H9 (cell line): Measurements from ENCODE around the gene GRM5. TPM values are rescaled to one million over a fixed set of nuclear protein-coding genes. Genes with fewer than 3 reads are reported as not detected.
"Not testable (repeated sequence)": the region's sequence is repeated elsewhere in the genome, so short reads cannot be mapped to it uniquely, and the experiment has no call there.

ENCODE experiments used
- DNase-seq: peaks from one replicate; pipeline ENCODE4 v3.0.0-alpha.2; 2017
- H2AFZ ChIP-seq: one replicate; pipeline ENCODE4 v1.6.1; 2013; ENCODE audit warnings: mild to moderate bottlenecking, low read length, control low read depth, moderate library complexity
- H2AK5ac ChIP-seq: 2 replicates; pipeline ENCODE4 v1.6.1; 2013; ENCODE audit warnings: low read length, control low read depth, mixed read lengths; ENCODE audit not compliant: insufficient read length
- H2BK120ac ChIP-seq: one replicate; pipeline ENCODE4 v1.6.1; 2013; ENCODE audit warnings: low read depth, mild to moderate bottlenecking, low read length, control low read depth, inconsistent platforms; ENCODE audit not compliant: poor library complexity, severe bottlenecking
- H2BK12ac ChIP-seq: 2 replicates; pipeline ENCODE4 v1.6.1; 2013; ENCODE audit warnings: low read length, control low read depth, mixed read lengths, low read depth; ENCODE audit not compliant: insufficient read length
- H2BK15ac ChIP-seq: 2 replicates; pipeline ENCODE4 v1.6.1; 2013; ENCODE audit warnings: low read depth, low read length, control low read depth
- H2BK20ac ChIP-seq: one replicate; pipeline ENCODE4 v1.6.1; 2013; ENCODE audit warnings: low read depth, mild to moderate bottlenecking, low read length, control low read depth, inconsistent platforms; ENCODE audit not compliant: poor library complexity, severe bottlenecking
- H2BK5ac ChIP-seq: 2 replicates; pipeline ENCODE4 v1.6.1; 2013; ENCODE audit warnings: low read length, control low read depth, mixed read lengths; ENCODE audit not compliant: insufficient read length
- H3K14ac ChIP-seq: 2 replicates; pipeline ENCODE4 v1.6.1; 2013; ENCODE audit warnings: low read length, control low read depth; ENCODE audit not compliant: insufficient read depth
- H3K18ac ChIP-seq: 2 replicates; pipeline ENCODE4 v1.6.1; 2013; ENCODE audit warnings: low read depth, mild to moderate bottlenecking, mixed read lengths, low read length, control low read depth; ENCODE audit not compliant: insufficient read length
- H3K23ac ChIP-seq: 2 replicates; pipeline ENCODE4 v1.6.1; 2013; ENCODE audit warnings: low read length, control low read depth, mixed read lengths, low read depth; ENCODE audit not compliant: insufficient read length
- H3K23me2 ChIP-seq: 2 replicates; pipeline ENCODE4 v1.6.1; 2013; ENCODE audit warnings: low read depth, mild to moderate bottlenecking, mixed read lengths, low read length, control low read depth; ENCODE audit not compliant: insufficient read length, poor library complexity, severe bottlenecking
- H3K27ac ChIP-seq: 2 replicates; pipeline ENCODE4 v1.5.1; 2013; ENCODE audit warnings: low read length, control low read depth, mixed read lengths, low read depth; ENCODE audit not compliant: insufficient read length
- H3K27me3 ChIP-seq: 2 replicates; pipeline ENCODE4 v1.6.1; 2013; ENCODE audit warnings: low read length, control low read depth, inconsistent platforms; ENCODE audit not compliant: insufficient read depth
- H3K4ac ChIP-seq: 2 replicates; pipeline ENCODE4 v1.6.1; 2013; ENCODE audit warnings: low read depth, mild to moderate bottlenecking, control low read depth, inconsistent platforms, low read length, moderate library complexity
- H3K4me1 ChIP-seq: 2 replicates; pipeline ENCODE4 v1.6.1; 2013; ENCODE audit warnings: low read length, control low read depth, inconsistent platforms; ENCODE audit not compliant: insufficient read depth
- H3K4me2 ChIP-seq: 2 replicates; pipeline ENCODE4 v1.6.1; 2013; ENCODE audit warnings: low read length, control low read depth, mixed read lengths; ENCODE audit not compliant: insufficient read length, insufficient read depth
- H3K56ac ChIP-seq: 2 replicates; pipeline ENCODE4 v1.6.1; 2013; ENCODE audit warnings: low read depth, mild to moderate bottlenecking, mixed read lengths, low read length, control low read depth; ENCODE audit not compliant: insufficient read length
- H3K79me1 ChIP-seq: 2 replicates; pipeline ENCODE4 v1.6.1; 2013; ENCODE audit warnings: low read depth, mild to moderate bottlenecking, moderate library complexity, low read length, control low read depth, inconsistent platforms; ENCODE audit not compliant: insufficient read depth, poor library complexity, severe bottlenecking
- H3K79me2 ChIP-seq: 2 replicates; pipeline ENCODE4 v1.6.1; 2013; ENCODE audit warnings: low read length, control low read depth, inconsistent platforms; ENCODE audit not compliant: insufficient read depth
- H3K9ac ChIP-seq: 2 replicates; pipeline ENCODE4 v1.6.1; 2013; ENCODE audit warnings: low read length, control low read depth, mixed read lengths; ENCODE audit not compliant: insufficient read length; ENCODE audit errors: extremely low read depth
- H3K9me3 ChIP-seq: one replicate; pipeline ENCODE4 v1.6.1; 2013; ENCODE audit warnings: low read depth, low read length, inconsistent platforms; ENCODE audit not compliant: control insufficient read depth
- H3T11ph ChIP-seq: one replicate; pipeline ENCODE4 v1.6.1; 2013; ENCODE audit warnings: mild to moderate bottlenecking, low read length, control low read depth, inconsistent platforms
- H4K20me1 ChIP-seq: one replicate; pipeline ENCODE4 v1.6.1; 2013; ENCODE audit not compliant: control insufficient read depth, insufficient read length, insufficient read depth
- H4K5ac ChIP-seq: 2 replicates; pipeline ENCODE4 v1.6.1; 2013; ENCODE audit warnings: low read depth, mild to moderate bottlenecking, mixed read lengths, low read length, control low read depth; ENCODE audit not compliant: insufficient read length
- H4K8ac ChIP-seq: replicated peaks from 2 replicates; pipeline ENCODE4 v1.6.1; 2013; ENCODE audit warnings: low read length, control low read depth, mixed read lengths, low read depth; ENCODE audit not compliant: insufficient read length
- H4K91ac ChIP-seq: 2 replicates; pipeline ENCODE4 v1.6.1; 2013; ENCODE audit warnings: low read depth, mild to moderate bottlenecking, moderate library complexity, mixed read lengths, low read length, control low read depth; ENCODE audit not compliant: insufficient read length
- H3K27ac Mint-ChIP-seq, 3 experiments: 2 replicates in 2 of 3; 3 replicates in 1 of 3; pipeline ENCODE4 v1.8.0; 2020 to 2021; ENCODE audit warnings: mixed read lengths in 3 of 3, mild to moderate bottlenecking in 1 of 3, moderate library complexity in 1 of 3
- H3K27me3 Mint-ChIP-seq: 2 replicates; pipeline ENCODE4 v1.8.0; 2021; ENCODE audit warnings: low read depth, mild to moderate bottlenecking, moderate library complexity, mixed read lengths
- H3K36me3 Mint-ChIP-seq, 3 experiments: 2 replicates in 2 of 3; 3 replicates in 1 of 3; pipeline ENCODE4 v1.8.0; 2020 to 2021; ENCODE audit warnings: low read depth in 3 of 3, mixed read lengths in 3 of 3; ENCODE audit not compliant: insufficient read depth in 1 of 3
- H3K4me1 Mint-ChIP-seq, 2 experiments: 2 replicates each; pipeline ENCODE4 v1.8.0; 2020; ENCODE audit warnings: mixed read lengths in 2 of 2
- H3K4me3 Mint-ChIP-seq, 2 experiments: 2 replicates in 1 of 2; 3 replicates in 1 of 2; pipeline ENCODE4 v1.8.0; 2020 to 2021; ENCODE audit warnings: mild to moderate bottlenecking in 2 of 2, mixed read lengths in 2 of 2, moderate library complexity in 1 of 2
- H3K9me3 Mint-ChIP-seq, 2 experiments: 2 replicates in 1 of 2; 3 replicates in 1 of 2; pipeline ENCODE4 v1.8.0; 2020; ENCODE audit warnings: mild to moderate bottlenecking in 2 of 2, mixed read lengths in 2 of 2, moderate library complexity in 1 of 2
- CTCF ChIP-seq: fragments of 200-600 bp; sonication (generic); conservative IDR thresholded peaks from 3 replicates; pipeline ENCODE4 v1.8.0; 2021; ENCODE audit warnings: antibody characterized with exemption, mild to moderate bottlenecking
- WGBS: extraction: QIAGEN DNeasy Blood & Tissue Kit; methylation state at CpG from one replicate; pipeline ENCODE4 v1.1.7; 2013; ENCODE audit warnings: missing lambda C conversion rate, low lambda C conversion rate, mixed read lengths; ENCODE audit not compliant: insufficient read length; ENCODE audit errors: extremely low coverage; 5-methylcytosine and 5-hydroxymethylcytosine counted together
- total RNA-seq: library from RNA; stranded (reverse); gene quantifications from 2 replicates; pipeline ENCODE4 v1.2.1, GENCODE V29; 2021

GRM5 gene
- total RNA-seq, 1 experiment from 2014 or later = not detected

DNA sequence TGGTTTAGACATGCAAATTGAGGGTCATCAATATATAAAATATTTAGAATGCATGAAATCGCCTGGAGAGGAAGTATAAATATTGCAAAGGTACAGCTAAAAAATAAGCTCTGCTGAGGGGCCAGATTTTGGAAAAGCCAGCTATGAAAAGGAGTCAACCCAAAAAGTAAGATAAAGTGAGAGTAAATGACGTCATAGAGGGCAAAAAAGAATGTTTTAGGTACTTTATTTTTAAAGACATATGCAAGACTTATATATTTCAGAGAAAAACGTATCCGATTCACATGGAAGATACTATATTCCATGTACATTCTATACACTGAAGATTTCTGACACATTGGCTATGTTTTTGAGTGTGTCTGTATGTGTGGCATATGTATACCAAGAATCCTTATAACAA lies 13.6 kb downstream of the GRM5 start:
- Mint-ChIP-seq H3K4me1 (no peaks in the 10 kb centered on the region), H3K4me3 (no peak overlapping the region), H3K36me3 (no peaks in the 10 kb centered on the region; a peak in 1 of 7 replicates), H3K27me3 (peaks cover 3% of the 10 kb centered on the region; the same call in 1 of the 2 replicates), H3K27ac (no peak overlapping the region), H3K9me3 (no peaks in the 10 kb centered on the region)
- no peak overlapping the region for H3K23ac ChIP-seq
- no peak overlapping the region for H3K4me2 ChIP-seq
- no peak overlapping the region for H3K56ac ChIP-seq
- H3K4me1 ChIP-seq = no peaks in the 10 kb centered on the region
- no peak overlapping the region for H2BK5ac ChIP-seq
- H2BK12ac ChIP-seq = no peak overlapping the region
- H3K14ac ChIP-seq = no peak overlapping the region
- no CpG with 5 or more reads among the region's 4 CpGs for WGBS
- no peaks in the 10 kb centered on the region for H3K79me1 ChIP-seq
- TF ChIP-seq CTCF = no peak
- no peaks in the 10 kb centered on the region for H4K20me1 ChIP-seq
- no peak overlapping the region for H4K5ac ChIP-seq
- no peak for DNase-seq
- no peaks in the 10 kb centered on the region for H3K23me2 ChIP-seq
- H3K27ac ChIP-seq = no peak overlapping the region
- no peaks in the 10 kb centered on the region for H3K79me2 ChIP-seq
- no peak overlapping the region for H3T11ph ChIP-seq
- H3K9me3 ChIP-seq = no peaks in the 10 kb centered on the region
- H3K27me3 ChIP-seq = no peaks in the 10 kb centered on the region
- H3K4ac ChIP-seq = no peak overlapping the region
- H2AFZ ChIP-seq = no peak overlapping the region
- no peak overlapping the region for H2BK120ac ChIP-seq
- H3K18ac ChIP-seq = no peak overlapping the region
- no peak overlapping the region for H4K8ac ChIP-seq
- H3K9ac ChIP-seq = no peak overlapping the region
- no peak overlapping the region for H4K91ac ChIP-seq
- H2BK20ac ChIP-seq = no peak overlapping the region
- no peak overlapping the region for H2BK15ac ChIP-seq
- H2AK5ac ChIP-seq = no peak overlapping the region

- WGBS = no CpG with 5 or more reads among the region's 4 CpGs
- not testable (repeated sequence) for H3K27me3 Mint-ChIP-seq
These were observed 18.6 kb downstream of the GRM5 start for GRCh38 chr11:89047159-89047558.

More at GRCh38 chr11:89047159-89047558, 18.6 kb downstream of the GRM5 start:
- H3K14ac ChIP-seq, H3K27ac ChIP-seq, H3K36me3 Mint-ChIP-seq, H2BK20ac ChIP-seq, H3K23ac ChIP-seq, H3K9me3 Mint-ChIP-seq, H2BK120ac ChIP-seq, H3K18ac ChIP-seq, H2BK15ac ChIP-seq, H2BK5ac ChIP-seq, H2AK5ac ChIP-seq, H3K56ac ChIP-seq, H3K27ac Mint-ChIP-seq, H3K79me2 ChIP-seq, H3K9ac ChIP-seq, H3K4me1 Mint-ChIP-seq, H3K4me3 Mint-ChIP-seq, H3K27me3 ChIP-seq, H3K9me3 ChIP-seq, DNase-seq, H2BK12ac ChIP-seq, H3K4me1 ChIP-seq, H3K4ac ChIP-seq, H4K91ac ChIP-seq, H2AFZ ChIP-seq, H4K5ac ChIP-seq, H3K79me1 ChIP-seq, H3K4me2 ChIP-seq, H3T11ph ChIP-seq, H4K8ac ChIP-seq, H4K20me1 ChIP-seq, H3K23me2 ChIP-seq: not testable (repeated sequence)
